Measurements from ENCODE around the gene SLC6A17. TPM values are rescaled to one million over a fixed set of nuclear protein-coding genes. Genes with fewer than 3 reads are reported as not detected.

The SLC6A17 gene
- total and polyA plus RNA-seq, 2 donors (not counting 3 experiments of a cell fraction or from before 2014, with no cell fraction given) = 0.03 TPM; not detected in 1

DNA sequence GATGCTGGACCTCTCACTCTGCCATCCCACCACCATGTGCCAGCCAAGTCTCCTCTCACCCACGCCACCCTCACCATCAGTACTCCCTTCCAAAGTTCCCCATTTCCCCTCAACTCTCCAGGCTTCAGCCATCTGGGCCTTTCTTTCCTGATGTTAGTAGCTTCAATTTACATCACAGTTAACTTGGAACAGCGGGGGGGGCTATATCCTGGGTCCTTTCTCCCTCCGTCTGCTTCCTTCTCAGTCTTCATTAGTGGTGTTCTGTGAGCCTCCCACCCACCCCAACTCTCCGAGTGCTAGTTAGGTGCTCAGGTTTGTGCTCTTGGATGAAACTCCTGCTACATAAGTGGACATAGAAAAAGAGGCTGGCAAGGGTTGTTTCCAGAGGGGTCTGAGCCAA lies 91.8 kb downstream of the SLC6A17 start:
- Histone ChIP-seq H3K9me1 (replicated peaks; ENCODE audit: control insufficient read depth, extremely low read depth, insufficient read depth, low read length) (no peaks in the 10 kb centered on the region), H3K4me3 (replicated peaks in 1 of 3; ENCODE audit: insufficient read depth in 1 of 3, low read depth in 1 of 3, low read length in 3 of 3) (no peak overlapping the region), H3K4me2 (ENCODE audit: insufficient read depth, low read length) (no peak overlapping the region), H4K20me1 (replicated peaks; ENCODE audit: control insufficient read depth, extremely low read depth, insufficient read depth, low read length) (no peaks in the 10 kb centered on the region), H2AFZ (ENCODE audit: low read depth, low read length) (no peak overlapping the region), H3K27me3 (ENCODE audit: control insufficient read depth in 2 of 2, insufficient read depth in 2 of 2, low read length in 2 of 2) (no peaks in the 10 kb centered on the region), H3K9ac (replicated peaks; ENCODE audit: extremely low read depth, insufficient read depth, low read length) (no peak overlapping the region), H3K27ac (ENCODE audit: insufficient read depth, low read depth, low read length) (no peak overlapping the region), H3K36me3 (ENCODE audit: control insufficient read depth in 2 of 2, extremely low read depth in 1 of 2, insufficient read depth in 2 of 2, low read length in 2 of 2) (no peaks in the 10 kb centered on the region), H3K79me2 (ENCODE audit: control insufficient read depth, insufficient read depth, low read length) (no peaks in the 10 kb centered on the region), H3K4me1 (ENCODE audit: control insufficient read depth, extremely low read depth, insufficient read depth, low read length) (peaks cover 19% of the 10 kb centered on the region), H3K9me3 (replicated peaks; ENCODE audit: control insufficient read depth, insufficient read depth, low read length) (no peaks in the 10 kb centered on the region)
- POLR2A ChIA-PET = no interaction called here
- intact Hi-C loops (cut with micrococcal nuclease) = no loop called here
- no TSS peak for BruUV-seq (replicated peaks)
- no peak for DNase-seq (ENCODE audit: low read depth, low spot score)
- CTCF ChIA-PET = interaction anchor here (3.6 kb wide), 1 partner anchor 71 kb away, joined by 13 read pairs; no protein-coding TSS in a partner anchor
- TF ChIP-seq, protein P1, sequence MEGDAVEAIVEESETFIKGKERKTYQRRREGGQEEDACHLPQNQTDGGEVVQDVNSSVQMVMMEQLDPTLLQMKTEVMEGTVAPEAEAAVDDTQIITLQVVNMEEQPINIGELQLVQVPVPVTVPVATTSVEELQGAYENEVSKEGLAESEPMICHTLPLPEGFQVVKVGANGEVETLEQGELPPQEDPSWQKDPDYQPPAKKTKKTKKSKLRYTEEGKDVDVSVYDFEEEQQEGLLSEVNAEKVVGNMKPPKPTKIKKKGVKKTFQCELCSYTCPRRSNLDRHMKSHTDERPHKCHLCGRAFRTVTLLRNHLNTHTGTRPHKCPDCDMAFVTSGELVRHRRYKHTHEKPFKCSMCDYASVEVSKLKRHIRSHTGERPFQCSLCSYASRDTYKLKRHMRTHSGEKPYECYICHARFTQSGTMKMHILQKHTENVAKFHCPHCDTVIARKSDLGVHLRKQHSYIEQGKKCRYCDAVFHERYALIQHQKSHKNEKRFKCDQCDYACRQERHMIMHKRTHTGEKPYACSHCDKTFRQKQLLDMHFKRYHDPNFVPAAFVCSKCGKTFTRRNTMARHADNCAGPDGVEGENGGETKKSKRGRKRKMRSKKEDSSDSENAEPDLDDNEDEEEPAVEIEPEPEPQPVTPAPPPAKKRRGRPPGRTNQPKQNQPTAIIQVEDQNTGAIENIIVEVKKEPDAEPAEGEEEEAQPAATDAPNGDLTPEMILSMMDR (IDR thresholded peaks at IDR 0.05; ENCODE audit: extremely low read depth in 1 of 2, insufficient read depth in 1 of 2, low read depth in 1 of 2, low read length in 2 of 2) = no peak
- TF ChIP-seq FOS (IDR thresholded peaks at IDR 0.05; ENCODE audit: borderline replicate concordance, insufficient read depth, low read length) (no peak), MYC (IDR thresholded peaks at IDR 0.05; ENCODE audit: low read depth, low read length) (no peak), JUN (IDR thresholded peaks at IDR 0.05; ENCODE audit: borderline replicate concordance, insufficient read depth, insufficient read length, low read depth) (no peak), EZH2 (IDR thresholded peaks at IDR 0.05; ENCODE audit: borderline replicate concordance, low read depth, low read length, severe bottlenecking) (no peak), POLR2A (IDR thresholded peaks at IDR 0.05; ENCODE audit: low read depth, low read length) (no peak), POLR2AphosphoS5 (IDR thresholded peaks at IDR 0.05; ENCODE audit: insufficient read depth, low read depth, low read length) (no peak), GATA2 (IDR thresholded peaks at IDR 0.05; ENCODE audit: insufficient read depth, insufficient read length, low read depth, low read length) (no peak)
- TF ChIP-seq, protein P2, sequence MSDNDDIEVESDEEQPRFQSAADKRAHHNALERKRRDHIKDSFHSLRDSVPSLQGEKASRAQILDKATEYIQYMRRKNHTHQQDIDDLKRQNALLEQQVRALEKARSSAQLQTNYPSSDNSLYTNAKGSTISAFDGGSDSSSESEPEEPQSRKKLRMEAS (IDR thresholded peaks at IDR 0.05; ENCODE audit: insufficient read depth, insufficient read length) = no peak
- dilution Hi-C loops (cut with MboI; ENCODE audit: extremely low pct_ligation_motif_present, low sequenced_read_pairs) = no loop called here
- no peak for FAIRE-seq
